ENCODE measurements around the gene MIF4GD.
"Not testable (repeated sequence)": the region's sequence is repeated elsewhere in the genome, so short reads cannot be mapped to it uniquely, and the experiment has no call there.

Gene MIF4GD

DNA sequence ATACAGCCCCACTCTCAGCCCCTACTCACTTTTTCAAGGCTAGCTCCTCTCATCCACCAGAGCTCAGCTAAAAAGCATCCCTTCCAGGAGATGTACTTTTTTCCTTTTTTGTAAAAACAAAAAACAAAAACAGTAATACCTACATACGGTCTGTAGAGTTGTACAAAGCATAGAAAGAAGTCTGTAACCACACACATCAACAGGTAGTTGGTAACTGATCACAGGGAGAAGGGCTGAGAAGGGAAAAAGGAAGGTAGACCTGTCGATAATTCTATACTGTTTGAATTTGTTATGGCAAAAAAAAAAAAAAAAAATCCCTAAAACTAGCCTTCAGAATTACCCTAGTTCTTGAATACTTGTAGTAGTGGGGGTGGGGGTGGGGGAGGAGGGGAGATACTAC, 17.3 kb upstream of the MIF4GD start:
- DNase-seq (ENCODE audit: low spot score), result no peak

DNA sequence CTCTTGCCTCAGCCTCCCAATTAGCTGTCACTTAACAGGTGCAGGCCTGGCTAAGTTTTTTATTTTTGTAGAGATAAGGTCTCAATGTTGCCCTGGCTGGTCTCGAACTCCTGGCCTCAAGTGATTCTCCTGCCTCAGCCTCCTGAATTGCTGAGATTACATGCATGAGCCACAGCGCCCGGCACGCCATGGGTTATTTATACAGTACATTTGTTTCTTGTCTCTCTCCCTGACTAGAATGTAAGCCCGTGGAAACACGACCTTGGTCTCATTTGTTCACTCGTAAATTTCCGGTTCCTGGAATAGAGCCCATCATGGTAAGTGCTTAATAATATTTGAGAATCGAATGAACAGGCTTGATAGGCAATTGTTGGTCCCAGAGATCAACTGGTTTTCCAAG, 16.2 kb upstream of the MIF4GD start:
- DNase-seq (ENCODE audit: low spot score), result no peak

DNA sequence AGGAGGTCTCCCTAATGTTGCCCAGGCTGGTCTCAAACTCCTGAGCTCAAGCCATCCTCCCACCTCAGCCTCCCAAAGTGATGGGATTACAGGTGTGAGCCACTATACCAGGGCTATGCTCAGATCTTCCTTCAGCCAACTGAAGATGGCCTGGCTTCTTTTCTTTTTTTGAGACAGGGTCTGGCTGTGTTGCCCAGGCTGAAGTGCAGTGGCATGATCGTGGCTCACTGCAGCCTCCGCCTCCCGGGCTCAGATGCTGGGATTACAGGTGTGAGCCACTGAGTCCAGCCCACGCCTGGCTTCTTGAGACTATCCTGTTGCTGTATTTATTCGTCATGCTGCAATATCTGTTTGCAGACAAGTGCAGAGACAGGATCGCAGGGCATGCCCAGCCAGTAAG, 14.1 kb upstream of the MIF4GD start:
- DNase-seq (ENCODE audit: low spot score), result no peak

DNA sequence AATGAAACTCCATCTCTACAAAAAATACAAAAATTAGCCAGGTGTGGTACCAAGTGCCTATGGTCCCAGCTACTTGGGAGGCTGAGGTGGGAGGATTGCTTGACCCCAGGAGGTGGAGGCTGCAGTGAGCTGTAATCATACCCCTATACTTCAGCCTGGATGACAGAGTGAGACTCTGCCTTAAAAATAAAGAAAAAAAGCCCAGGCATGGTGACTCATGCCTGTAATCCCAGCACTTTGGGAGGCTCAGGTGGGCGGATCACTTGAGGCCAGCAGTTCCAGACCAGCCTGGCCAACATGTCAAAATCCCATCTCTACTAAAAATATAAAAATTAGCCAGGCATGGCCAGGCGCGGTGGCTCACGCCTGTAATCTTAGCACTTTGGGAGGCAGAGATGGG, 9.2 kb upstream of the MIF4GD start:
- not testable (repeated sequence) for DNase-seq (ENCODE audit: low spot score)

DNA sequence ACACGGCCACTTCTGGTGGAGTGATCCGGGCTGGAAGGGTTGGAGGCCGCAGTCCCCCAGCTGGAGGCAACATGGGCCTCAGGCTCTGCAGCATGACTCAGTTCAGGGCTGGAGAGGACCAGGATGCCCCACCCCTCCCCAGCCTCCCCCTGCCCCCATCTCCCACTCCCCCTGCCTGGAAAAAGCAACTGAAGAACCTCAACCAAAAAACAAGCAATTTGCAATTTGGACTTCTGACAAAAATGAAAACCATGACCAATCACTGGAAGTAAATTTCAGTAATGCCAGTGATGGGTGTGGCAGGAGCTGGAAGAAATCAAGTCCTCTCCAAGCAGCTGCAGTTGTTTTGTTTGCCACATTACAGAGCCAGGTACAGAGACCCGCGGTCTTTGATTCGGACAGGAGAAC, 6.6 kb upstream of the MIF4GD start:
- DNase-seq (ENCODE audit: low spot score), result no peak

DNA sequence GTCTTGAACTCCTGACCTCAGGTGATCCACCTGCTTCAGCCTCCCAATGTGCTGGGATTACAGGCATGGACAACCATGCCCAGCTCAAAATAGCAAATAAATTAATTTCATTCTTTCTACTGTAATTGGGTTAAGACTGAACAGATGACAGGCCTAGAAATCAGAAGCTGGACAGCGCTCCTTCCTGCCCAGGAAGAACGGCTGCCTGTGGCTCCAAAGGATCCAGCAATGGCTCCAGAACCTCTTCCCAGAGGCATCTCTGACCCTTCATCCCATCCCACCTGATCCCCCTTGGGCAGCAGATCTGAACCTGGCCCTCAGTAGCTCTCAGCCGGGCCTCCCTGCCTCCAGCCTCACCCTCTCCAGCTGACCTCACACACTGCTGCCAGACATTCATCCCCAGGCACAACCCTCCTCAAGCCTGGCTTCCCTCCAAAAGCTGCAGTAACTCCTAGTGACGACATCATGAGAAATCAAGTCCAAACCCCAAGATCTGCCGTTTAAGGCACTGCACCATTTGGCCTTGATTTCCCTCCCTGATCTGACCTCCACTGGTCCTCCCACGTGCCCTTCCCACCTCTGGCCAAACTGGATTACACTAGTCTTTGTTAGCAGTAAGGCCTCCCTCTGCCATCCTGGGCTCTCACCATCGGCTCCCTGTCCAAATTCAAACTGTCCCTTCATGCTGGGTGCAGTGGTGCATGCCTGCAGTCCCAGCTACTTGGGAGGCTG, 3.1 kb upstream of the MIF4GD start:
- no peak for DNase-seq (ENCODE audit: low spot score)

DNA sequence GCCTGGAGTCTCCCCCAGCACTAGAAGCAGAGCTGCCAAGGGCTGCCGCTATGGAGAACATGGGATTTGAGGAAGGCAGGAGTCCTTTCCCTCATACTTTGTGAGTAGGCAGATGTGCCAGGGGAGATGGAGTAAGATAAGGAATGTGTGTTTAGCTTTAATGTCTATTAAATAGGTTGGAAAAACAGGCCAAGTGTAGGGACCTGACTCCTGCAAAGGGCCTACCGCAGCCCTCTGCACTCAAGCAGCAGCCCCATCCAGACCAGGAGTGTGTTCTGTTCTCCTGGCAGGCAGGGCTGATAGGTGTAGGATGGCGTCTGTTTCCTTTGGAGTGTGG, 1.8 kb upstream of the MIF4GD start:
- DNase-seq (ENCODE audit: low spot score), result no peak

DNA sequence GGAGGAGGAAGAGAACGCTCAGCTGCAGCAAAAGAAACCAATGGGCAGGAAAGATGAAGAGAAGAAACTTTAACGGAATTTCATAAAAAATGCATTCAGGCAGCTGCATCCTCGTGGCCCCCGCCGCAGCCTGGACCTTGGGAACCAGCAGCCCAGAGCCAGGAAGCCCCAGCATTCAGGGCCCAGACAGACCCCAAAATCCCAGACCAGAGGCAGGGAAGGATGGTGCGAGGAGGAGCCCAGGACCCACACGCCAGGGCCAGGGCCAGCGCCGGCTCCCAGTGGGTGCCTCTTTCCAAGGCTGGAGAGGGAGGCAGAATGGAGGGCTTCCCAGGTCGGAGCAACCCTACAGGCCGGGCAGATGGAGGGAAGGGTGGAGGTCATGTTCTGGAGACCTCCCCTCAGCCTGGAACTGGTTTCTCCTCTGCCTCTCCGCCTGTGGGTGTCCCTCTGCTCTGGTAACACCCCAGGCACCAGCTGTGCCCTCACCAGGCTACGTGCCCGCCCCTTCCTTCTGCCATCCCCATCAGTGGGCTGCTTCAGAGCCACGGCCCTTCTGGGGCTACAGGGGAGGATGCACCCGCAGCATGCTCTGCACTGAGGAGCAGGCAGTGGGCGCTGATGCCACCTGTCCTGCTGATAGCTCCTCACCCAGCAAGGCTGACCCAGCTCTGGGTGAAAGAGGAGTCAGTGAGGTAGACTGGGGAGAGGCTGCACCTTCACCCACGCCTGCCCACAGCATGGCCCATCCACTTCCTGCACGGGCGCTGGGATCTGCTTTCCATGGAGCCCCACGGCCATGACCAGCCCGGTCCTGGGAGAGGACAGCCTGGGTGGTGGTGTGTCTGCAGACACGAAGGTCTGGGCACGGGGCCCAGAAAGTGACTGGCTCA, 1.2 kb upstream of the MIF4GD start:
- DNase-seq (ENCODE audit: low spot score), result peak; percentile 54

DNA sequence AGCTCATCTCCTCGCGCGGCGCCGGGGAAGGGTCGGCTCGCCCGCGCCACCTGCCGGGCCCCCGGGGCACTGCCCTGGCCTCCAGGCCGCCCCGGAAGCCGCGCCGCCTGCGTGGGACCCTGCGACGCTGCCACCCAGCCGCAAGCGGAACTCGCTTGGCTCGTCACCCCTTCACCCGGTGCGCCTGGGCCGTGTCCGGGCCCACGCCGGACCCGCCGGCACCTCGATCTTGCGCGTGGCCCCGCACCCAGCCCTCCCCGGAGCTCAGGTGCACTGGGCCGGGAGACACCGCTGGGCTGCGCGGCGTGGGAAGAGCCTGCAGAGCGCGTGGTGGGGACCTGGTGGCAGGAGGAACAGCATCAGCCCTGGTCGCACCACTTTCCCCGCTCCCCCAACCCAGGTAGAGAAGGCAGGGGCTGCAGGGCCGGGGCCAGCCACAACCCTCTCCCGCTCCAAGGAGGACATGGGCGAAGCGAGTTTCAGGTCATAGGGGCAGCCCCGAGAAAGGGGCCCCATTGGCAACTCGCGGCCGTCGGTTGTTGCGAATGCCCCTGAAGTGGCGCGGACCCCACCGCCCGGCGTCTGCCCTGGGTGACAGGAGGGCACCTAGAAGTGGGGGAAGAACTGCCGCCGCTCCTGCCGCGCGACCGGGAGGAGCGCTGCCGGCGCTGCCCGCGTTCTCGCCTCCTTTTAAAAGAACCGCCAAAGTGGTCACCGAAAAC, 363 bp upstream of the MIF4GD start:
- peak; percentile 95 for DNase-seq (ENCODE audit: low spot score)

DNA sequence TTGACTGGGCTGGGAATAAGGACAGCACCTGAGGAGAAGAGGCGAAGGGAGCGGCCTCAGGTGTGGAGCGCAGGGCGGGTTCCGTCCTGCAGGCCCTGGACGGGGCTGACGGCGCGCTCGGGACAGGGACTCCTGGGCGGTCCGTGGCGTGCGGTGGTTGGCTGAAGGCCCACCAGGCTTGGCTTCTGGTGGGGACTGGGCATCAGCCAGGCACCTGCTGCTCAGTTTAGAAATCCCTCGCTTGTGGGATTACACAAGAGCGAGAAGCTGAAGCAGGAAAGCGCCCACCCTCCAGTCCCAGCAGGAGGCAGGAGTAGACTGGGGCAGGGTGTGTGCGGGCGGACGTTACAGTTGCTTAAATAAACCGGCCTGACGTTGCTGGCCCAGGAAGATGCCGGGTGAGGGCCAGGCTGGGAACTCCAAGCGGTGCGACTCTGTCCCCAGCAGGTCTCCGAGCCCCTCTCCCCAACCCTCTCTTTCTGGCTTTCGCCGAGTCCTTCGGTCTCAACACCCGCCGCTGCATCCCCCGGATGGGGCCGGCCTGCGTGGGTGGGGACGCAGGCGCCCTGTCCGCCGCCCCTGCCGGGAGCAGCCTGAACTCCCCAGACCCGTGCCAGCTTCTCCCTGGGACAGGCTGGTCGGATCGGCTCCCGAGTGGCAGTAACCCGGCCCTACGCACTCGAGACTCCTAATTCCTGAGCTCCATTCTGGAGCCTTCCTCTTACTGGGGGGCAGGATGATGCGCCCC, 639 bp downstream of the MIF4GD start:
- peak; percentile 66 for DNase-seq (ENCODE audit: low spot score)

DNA sequence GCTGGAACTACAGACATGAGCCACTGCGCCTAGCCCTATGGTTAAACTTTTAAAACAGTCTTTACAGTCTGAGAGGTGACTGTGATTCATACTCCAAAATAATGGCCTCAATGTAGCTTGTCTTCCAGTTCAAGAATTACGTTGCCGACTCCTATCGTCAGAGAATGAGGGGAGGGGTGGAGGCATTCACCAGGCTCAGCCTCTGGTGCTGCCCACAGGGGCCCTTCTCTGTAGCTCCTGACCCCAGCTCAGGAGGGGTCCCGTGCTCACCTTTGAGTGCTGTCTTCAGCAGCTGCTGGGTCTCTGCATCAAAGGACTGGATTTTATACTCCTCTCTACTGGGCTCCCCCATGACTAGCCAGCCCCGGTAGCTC, 1.2 kb downstream of the MIF4GD start:
- no peak for DNase-seq (ENCODE audit: low spot score)

DNA sequence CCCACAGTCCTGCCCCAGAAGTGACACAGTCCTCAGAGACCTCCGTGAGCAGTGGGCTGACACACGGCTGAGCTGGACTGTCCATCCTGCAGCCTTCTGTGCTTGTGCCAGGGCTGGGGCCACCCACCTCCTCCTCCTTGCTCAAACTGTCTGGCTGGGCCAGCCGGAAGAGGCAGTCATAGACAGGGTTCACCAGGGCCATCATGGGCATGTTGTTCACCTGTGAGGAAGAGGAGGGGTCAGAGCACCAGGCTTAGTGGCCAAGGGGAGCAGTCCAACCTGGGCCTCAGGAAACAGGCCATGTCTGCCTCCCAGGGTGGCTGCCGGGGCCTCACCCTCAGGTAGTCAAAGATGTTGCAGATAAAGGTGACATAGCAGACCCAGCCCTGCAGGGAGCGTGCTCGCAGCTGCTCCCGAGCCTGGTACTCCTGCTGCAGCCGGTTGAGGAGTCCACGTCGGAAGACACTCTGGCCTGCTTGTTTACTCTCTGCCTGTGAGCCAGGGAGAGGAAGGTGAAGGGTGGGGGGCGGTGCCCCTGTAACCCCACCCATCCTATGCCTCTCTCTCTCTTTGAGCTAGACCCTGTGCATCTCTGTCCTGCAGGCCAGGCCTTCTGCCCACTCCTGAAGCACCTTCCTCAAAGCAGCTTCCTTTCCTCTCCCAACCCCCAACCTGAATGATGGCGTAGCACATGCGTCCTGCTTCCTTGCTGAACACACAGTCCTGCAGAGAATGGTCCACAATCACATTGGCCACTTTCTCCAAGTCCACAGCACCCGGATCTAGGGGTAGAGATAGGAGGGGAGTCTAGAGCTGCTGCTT, 3.4 kb downstream of the MIF4GD start:
- no peak for DNase-seq (ENCODE audit: low spot score)

DNA sequence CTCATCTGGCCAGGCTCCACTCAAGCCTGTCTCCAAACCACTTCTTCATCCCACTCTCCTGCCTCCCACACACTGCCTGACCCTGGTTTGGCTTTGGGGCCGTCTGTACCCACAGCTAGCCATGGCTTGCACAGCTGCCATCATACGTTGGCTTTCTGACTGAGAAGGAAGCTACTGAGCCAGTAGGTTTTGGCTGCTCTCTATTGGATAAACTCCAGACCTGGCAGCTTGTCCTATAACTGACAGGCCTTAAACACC, 3.9 kb downstream of the MIF4GD start:
- no peak for DNase-seq (ENCODE audit: low spot score)

DNA sequence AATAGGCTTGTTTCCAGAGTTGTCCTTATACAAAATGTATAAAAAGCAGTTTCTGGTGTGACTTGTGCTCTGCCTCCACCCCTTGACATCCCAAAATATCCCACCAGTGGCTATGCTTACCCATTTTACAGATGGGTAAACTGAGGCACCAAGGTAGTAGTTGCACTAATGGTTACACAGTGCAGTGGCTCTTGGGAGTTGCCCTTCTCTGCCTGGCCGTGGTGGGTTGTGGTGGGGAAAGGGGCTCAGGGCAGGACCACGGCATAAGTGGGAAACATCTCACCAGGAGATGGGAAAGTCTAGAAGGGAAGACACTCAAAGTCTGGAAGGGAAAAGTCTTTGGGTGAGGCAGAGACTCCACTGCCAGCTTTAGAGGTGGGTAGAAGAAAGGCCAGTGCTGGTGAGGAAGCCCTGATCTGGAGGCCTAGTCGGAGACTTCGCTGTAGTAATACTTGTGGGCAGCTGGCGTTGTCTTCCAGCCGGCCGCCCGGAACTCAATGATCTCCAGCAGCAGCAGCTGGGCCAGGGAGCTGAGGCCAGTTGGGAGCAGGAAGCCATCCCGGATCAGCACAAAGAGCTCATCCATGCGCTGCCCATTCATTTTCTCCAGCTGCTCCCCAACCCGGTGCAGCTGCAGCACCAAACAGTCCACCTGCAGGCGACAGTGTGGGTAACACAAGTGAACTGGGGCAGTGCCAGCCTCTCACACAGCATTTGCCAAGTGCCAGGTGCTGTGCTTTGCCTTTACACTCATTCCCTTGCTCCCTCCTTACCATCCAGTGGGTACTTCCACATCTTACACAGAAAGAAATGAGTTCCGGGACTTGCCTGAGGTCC, 4.5 kb downstream of the MIF4GD start:
- no peak for DNase-seq (ENCODE audit: low spot score)

DNA sequence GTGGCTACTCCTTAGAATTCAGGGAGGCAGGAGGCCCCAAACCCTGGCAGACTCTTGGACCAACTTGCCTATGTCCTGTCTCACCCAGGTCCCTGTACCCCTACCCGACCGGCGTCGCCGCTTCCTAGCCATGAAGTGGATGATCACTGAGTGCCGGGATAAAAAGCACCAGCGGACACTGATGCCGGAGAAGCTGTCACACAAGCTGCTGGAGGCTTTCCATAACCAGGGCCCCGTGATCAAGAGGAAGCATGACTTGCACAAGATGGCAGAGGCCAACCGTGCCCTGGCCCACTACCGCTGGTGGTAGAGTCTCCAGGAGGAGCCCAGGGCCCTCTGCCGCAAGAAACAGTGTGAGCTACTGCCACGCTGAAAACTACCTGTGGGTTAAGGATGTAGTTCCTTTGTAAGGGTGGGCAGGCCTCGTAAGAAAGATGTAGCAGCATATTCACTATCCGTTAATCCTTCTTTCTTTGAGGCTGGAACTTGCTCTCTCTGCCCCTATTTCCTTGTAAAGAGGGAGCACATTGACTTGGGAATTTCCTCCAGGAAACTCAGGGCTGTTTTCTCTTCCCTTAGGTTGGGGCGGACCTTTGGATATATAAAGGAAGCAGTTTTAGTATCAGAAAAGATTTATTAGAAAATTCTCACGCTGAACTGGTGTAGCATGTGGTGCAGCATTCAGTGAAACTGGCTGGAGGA, 5.3 kb downstream of the MIF4GD start:
- no peak for DNase-seq (ENCODE audit: low spot score)

DNA sequence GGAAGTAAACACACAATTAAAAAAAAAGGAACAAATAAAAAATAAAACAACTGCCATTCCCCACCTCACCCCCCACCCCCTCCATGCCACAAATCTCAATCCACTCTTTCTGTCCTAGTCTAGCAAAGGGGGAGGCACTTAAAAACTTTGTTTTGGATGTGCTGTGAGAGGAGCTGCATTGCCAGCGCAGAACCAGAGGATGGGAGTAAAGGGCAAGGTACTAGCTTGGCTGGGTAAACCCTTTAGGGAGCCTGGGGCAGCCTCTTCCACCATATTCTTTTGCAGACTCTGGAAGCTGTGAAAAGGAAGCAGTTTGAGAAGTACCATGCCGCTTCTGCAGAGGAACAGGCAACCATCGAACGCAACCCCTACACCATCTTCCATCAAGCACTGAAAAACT, 8.0 kb downstream of the MIF4GD start:
- DNase-seq (ENCODE audit: low spot score), result no peak

DNA sequence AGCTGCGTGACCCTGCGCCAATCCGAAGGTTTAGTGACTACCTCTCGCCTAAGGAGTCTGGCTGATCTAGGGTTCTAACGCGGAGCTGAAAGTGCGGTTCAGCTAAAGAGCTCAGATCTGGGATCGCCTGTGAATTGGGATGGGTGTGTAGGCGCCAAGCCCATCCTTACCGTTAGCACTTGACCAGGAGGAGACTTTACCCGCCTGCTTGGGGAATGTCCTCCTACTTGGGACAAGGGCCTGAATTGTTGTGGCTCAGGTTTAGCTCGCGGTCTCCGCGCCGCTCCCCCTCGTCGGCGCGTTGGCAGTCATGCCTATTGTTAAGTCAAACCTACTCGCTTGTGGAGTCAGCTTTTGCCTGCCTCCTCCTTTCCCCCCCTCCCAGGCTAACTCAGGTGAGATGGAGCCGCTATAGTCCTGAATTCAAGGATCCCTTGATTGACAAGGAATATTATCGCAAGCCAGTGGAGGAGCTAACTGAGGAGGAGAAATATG, 8.9 kb downstream of the MIF4GD start:
- no peak for DNase-seq (ENCODE audit: low spot score)

DNA sequence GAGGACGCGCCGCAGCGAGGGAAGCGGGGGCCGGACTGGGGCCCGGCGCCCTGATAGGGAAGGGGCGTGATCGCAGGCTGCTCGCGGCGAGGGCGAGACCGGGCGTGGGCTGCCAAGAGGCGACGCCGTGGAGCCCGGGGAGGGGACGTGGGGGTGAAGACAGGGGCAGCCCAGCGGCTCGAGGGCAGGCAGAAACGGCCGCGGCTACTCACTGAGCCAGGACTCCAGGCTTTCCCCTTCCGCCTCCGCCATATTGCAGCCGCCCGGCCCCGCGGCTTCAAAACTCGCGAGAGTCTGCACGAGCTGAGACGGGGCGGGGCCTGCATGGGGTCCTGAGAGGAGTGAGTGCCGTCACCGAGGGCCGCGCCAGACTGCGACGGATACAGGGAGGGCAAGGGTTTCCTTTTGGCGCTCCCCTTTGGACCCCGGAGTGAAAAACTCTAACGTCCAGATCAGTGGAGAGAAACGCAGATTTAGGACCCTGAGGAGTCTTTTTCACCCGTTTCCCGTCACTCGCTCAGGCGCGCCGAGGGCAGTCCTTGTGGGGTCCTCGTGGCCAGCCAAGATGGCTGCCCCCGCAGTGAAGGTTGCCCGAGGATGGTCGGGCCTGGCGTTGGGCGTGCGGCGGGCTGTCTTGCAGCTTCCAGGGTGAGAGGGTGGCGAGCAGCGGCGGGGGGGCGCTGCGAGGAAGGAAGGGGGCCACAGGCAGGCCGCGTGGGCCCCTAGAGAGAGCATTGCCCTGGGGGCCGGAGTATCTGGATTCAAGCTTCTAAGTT, 9.5 kb downstream of the MIF4GD start, which contains the start of the genes GGA3 and MRPS7:
GGA3 (minus strand) TSS at position 271 of the 776 bp plus-strand sequence; CDS start at position 252, 19 bp downstream.
MRPS7 (plus strand) TSS at position 544 of the 776 bp plus-strand sequence; CDS start at position 566, 22 bp downstream.
- peak; percentile 92 for DNase-seq (ENCODE audit: low spot score)

Measured in germinal center (tissue), 1 donor.